BLaER1 treated with 17β-estradiol and CSF1 and Interleukin-3, amounts not matched to agents 10 nM and 100 nM (cell line): Measurements from ENCODE around the gene PHLPP2.

Source experiments
- H3K27ac ChIP-seq, 11 experiments: shearing (Covaris generic); formaldehyde crosslinking; 2 replicates each; pipeline ENCODE4 v1.8.1; 2022
- H3K27me3 ChIP-seq, 11 experiments: shearing (Covaris generic); formaldehyde crosslinking; 2 replicates each; pipeline ENCODE4 v1.8.1; 2022
- H3K36me3 ChIP-seq, 11 experiments: shearing (Covaris generic); formaldehyde crosslinking; 2 replicates each; pipeline ENCODE4 v1.8.1; 2022
- H3K4me1 ChIP-seq, 10 experiments: shearing (Covaris generic); formaldehyde crosslinking; 2 replicates each; pipeline ENCODE4 v1.8.1; 2022
- H3K4me2 ChIP-seq, 11 experiments: shearing (Covaris generic); formaldehyde crosslinking; 2 replicates each; pipeline ENCODE4 v1.8.1; 2022
- H3K4me3 ChIP-seq, 10 experiments: shearing (Covaris generic); formaldehyde crosslinking; 2 replicates each; pipeline ENCODE4 v1.8.1; 2022
- H3K9ac ChIP-seq, 11 experiments: shearing (Covaris generic); formaldehyde crosslinking; 2 replicates each; pipeline ENCODE4 v1.8.1; 2022
- H3K9me3 ChIP-seq, 11 experiments: shearing (Covaris generic); formaldehyde crosslinking; replicated peaks in 1 of 11; 2 replicates each; pipeline ENCODE4 v1.8.1; 2022
- H4K20me1 ChIP-seq, 11 experiments: shearing (Covaris generic); formaldehyde crosslinking; 2 replicates each; pipeline ENCODE4 v1.8.1; 2022
- Cebpa-rat ChIP-seq, 11 experiments: shearing (Covaris generic); IDR thresholded peaks; 2 replicates each; pipeline ENCODE4 v1.8.1; 2022

Gene PHLPP2, protein sequence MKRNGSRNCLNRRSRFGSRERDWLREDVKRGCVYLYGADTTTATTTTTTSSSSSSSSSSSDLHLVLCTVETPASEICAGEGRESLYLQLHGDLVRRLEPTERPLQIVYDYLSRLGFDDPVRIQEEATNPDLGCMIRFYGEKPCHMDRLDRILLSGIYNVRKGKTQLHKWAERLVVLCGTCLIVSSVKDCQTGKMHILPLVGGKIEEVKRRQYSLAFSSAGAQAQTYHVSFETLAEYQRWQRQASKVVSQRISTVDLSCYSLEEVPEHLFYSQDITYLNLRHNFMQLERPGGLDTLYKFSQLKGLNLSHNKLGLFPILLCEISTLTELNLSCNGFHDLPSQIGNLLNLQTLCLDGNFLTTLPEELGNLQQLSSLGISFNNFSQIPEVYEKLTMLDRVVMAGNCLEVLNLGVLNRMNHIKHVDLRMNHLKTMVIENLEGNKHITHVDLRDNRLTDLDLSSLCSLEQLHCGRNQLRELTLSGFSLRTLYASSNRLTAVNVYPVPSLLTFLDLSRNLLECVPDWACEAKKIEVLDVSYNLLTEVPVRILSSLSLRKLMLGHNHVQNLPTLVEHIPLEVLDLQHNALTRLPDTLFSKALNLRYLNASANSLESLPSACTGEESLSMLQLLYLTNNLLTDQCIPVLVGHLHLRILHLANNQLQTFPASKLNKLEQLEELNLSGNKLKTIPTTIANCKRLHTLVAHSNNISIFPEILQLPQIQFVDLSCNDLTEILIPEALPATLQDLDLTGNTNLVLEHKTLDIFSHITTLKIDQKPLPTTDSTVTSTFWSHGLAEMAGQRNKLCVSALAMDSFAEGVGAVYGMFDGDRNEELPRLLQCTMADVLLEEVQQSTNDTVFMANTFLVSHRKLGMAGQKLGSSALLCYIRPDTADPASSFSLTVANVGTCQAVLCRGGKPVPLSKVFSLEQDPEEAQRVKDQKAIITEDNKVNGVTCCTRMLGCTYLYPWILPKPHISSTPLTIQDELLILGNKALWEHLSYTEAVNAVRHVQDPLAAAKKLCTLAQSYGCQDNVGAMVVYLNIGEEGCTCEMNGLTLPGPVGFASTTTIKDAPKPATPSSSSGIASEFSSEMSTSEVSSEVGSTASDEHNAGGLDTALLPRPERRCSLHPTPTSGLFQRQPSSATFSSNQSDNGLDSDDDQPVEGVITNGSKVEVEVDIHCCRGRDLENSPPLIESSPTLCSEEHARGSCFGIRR (N-terminal part only)

DNA sequence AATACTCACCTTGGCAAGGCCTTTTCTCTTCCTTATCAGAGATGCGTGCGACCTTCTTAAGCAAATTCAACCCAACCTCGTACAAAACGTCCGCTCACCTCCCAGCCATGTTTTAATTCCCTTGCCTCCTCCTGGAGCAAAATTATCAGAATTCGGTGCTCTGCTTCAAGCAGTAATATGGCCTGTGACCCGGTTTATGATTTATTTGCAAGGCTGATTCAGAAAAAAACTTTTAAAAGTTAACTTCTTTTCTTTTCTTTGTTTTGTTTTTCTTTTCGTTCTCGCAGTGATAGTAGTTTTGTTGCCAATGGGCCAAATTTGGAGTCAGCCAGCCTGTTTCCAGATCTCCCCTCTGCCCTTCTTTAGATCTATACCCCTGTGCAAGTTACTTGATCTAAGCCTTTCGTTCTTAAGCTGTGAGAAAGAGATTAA is at the start of gene PHLPP2:
Gene PHLPP2, minus strand, starts transcription at position 382 of the 432 bp plus-strand sequence. CDS start 9,906 bp downstream, outside the sequence.
- Histone ChIP-seq H3K36me3 (peaks cover 0 to 5% (median 3%) of the 10 kb centered on the region in 11 experiments; a peak in 5 of 22 replicates), H3K4me2 (peak within 1 kb of the TSS; percentile 82 to 96 (median 89)), H4K20me1 (peaks cover 0 to 60% (median 30%) of the 10 kb centered on the region in 11 experiments; a peak in 18 of 22 replicates), H3K9ac (peak within 1 kb of the TSS; percentile 80 to 93 (median 86)), H3K4me3 (peak within 1 kb of the TSS; percentile 83 to 94 (median 88)), H3K27me3 (peaks cover 6 to 18% (median 17%) of the 10 kb centered on the region in 11 experiments; a peak in 21 of 22 replicates), H3K9me3 (no peaks in the 10 kb centered on the region), H3K4me1 (peaks cover 46 to 61% (median 52%) of the 10 kb centered on the region in 10 experiments), H3K27ac (peak within 1 kb of the TSS; percentile 54 to 86 (median 79); a peak in 21 of 22 replicates)
- TF ChIP-seq Cebpa-rat (IDR thresholded peaks at IDR 0.05) = no peak

DNA sequence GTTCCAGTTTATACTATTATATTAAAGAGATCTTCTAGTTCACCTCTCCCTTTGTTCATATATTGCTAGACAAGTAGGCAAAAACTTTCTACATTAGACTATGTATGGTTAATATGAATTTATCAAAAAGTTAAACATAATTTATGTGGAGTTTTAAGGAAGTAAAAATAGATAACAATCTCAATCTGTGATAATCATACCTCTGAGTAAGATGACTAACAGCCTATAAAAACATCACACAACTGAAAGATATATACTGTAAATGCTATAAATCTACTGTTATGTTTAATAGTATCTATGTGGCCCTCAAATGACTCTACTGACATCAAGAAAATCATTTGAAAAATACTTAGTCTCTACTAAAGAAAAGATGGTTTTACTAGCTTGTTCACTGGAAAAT is 47.1 kb upstream of the PHLPP2 start:
- Histone ChIP-seq H3K27me3 (no peaks in the 10 kb centered on the region), H3K4me2 (no peak overlapping the region), H3K4me3 (no peak overlapping the region), H3K36me3 (peaks cover 86 to 100% (median 97%) of the 10 kb centered on the region in 11 experiments), H3K4me1 (peaks cover 0 to 6% (median under 1%) of the 10 kb centered on the region in 10 experiments; a peak in 5 of 20 replicates), H3K9me3 (peaks cover 0 to 14% (median 7%) of the 10 kb centered on the region in 11 experiments; a peak in 9 of 22 replicates), H3K27ac (no peak overlapping the region), H4K20me1 (peaks cover 0 to 65% (median 12%) of the 10 kb centered on the region in 11 experiments; a peak in 12 of 22 replicates), H3K9ac (no peak overlapping the region)
- no peak for TF ChIP-seq Cebpa-rat (IDR thresholded peaks at IDR 0.05)

DNA sequence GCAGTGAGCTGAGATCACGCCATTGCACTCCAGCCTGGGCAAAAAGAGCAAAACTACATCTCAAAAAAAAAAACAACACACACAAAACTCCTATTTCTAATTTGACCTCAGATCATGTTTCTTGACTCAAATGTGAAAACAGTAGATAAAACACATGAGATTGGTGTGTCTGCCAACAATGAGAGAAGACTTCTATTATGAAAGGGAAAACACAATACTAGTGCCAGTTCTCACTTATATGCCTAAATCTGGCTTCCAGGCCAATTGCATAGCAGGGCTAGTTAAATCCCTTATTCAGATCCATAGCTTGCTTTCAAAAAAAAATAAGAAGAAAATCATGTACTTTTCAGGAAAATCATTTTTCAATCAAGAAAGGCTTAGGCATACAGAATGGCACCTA is 44.7 kb upstream of the PHLPP2 start:
- Histone ChIP-seq H3K9me3 (peaks cover 0 to 14% (median 7%) of the 10 kb centered on the region in 11 experiments; a peak in 9 of 22 replicates), H3K4me3 (no peak overlapping the region), H3K27me3 (no peaks in the 10 kb centered on the region), H3K4me1 (no peaks in the 10 kb centered on the region), H3K9ac (no peak overlapping the region), H3K36me3 (peaks cover 86 to 100% (median 98%) of the 10 kb centered on the region in 11 experiments), H4K20me1 (peaks cover 0 to 60% (median 0%) of the 10 kb centered on the region in 11 experiments; a peak in 7 of 22 replicates), H3K4me2 (no peak overlapping the region), H3K27ac (no peak overlapping the region)
- no peak for TF ChIP-seq Cebpa-rat (IDR thresholded peaks at IDR 0.05)

DNA sequence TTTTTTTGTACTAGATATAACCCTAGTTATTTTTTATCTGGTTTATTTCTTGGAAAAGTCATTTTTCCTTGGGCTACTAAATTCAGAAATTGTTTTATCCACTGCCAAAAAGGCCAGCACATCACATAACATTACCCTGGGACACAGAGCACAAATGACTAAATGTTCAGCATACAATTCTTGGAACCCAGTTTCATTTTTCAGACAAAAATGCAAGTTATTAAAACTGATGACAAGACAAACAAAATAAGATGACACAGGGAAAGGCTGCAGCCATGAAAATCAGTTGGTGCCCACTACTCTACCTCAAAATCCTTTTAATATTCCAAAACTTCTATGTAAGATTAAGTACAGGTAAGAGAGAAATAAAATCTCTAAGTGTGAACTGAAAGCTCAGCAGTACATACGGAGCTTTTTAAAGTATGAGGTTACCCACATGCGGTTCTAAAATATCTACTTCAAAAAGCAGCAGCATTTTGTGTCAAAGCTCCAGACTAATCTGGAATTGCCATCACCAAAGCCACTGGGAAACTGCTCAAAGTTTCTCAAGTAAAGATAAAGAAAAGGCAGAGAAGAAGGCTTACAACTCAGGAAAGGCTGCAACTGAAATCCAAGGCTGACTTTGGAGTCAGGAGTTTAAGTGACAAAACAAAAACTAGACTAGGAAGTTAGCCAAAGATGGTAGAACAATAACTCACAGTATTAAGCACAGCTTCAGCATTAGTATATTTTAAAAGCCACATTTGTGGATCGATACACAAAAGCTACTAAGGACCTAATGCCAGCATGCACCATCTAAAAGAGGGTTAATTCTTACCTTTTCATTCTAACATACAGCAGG is 42.8 kb upstream of the PHLPP2 start:
- no peak for TF ChIP-seq Cebpa-rat (IDR thresholded peaks at IDR 0.05)
- Histone ChIP-seq H3K9ac (no peak overlapping the region), H3K27me3 (no peaks in the 10 kb centered on the region), H3K27ac (no peak overlapping the region), H3K4me2 (no peak overlapping the region), H3K36me3 (peaks cover 86 to 100% (median 99%) of the 10 kb centered on the region in 11 experiments), H4K20me1 (peaks cover 0 to 52% (median 6%) of the 10 kb centered on the region in 11 experiments; a peak in 9 of 22 replicates), H3K9me3 (peaks cover 0 to 13% (median 7%) of the 10 kb centered on the region in 11 experiments; a peak in 9 of 22 replicates), H3K4me1 (no peaks in the 10 kb centered on the region), H3K4me3 (no peak overlapping the region)

DNA sequence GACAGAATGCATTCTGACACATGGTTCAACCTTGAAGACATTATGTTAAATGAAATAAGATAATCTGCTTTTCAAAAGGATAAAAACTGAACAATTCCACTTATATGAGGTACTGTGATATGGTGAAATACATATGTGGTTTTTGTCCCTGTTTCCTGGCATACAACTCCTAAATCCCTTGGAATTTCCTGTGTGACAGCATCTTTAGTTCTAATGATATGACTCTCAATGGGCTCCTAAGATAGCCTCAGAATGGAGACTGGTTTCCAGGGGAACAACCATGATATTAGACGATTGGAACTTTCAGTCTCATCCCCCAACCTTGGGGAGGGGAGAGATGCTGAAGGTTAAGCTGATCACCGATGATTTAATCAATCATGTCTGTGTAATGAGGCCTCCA is 37.7 kb upstream of the PHLPP2 start:
- H3K9ac ChIP-seq = no peak overlapping the region
- H4K20me1 ChIP-seq = peaks cover 0 to 23% (median 6%) of the 10 kb centered on the region in 11 experiments; a peak in 11 of 22 replicates
- no peaks in the 10 kb centered on the region for H3K9me3 ChIP-seq
- peaks cover 83 to 100% (median 99%) of the 10 kb centered on the region in 11 experiments for H3K36me3 ChIP-seq
- no peak for TF ChIP-seq Cebpa-rat (IDR thresholded peaks at IDR 0.05)
- no peaks in the 10 kb centered on the region for H3K27me3 ChIP-seq
- H3K4me2 ChIP-seq = no peak overlapping the region
- H3K4me3 ChIP-seq = no peak overlapping the region
- no peaks in the 10 kb centered on the region for H3K4me1 ChIP-seq
- H3K27ac ChIP-seq = no peak overlapping the region

DNA sequence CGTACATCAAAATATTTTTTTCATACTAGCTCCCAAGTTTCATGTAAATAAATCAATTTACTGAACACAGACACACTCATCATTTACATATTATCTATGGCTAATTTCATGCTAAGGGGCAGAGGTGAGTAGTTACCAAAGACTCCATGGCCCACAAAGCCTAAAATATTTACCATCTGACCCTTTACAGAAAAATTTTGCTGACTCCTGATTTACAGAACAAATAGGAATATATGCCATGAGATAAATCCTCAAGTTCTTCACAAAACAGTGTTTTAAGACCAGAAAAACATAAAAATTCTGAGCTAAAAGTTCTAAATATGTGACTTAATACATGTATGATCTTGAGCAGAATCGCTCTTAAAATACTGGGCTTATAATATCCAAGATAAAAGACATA is 36.6 kb upstream of the PHLPP2 start:
- no peak overlapping the region for H3K4me3 ChIP-seq
- H3K4me2 ChIP-seq = no peak overlapping the region
- H3K9me3 ChIP-seq = no peaks in the 10 kb centered on the region
- no peaks in the 10 kb centered on the region for H3K27me3 ChIP-seq
- H3K36me3 ChIP-seq = peaks cover 91 to 100% (median 99%) of the 10 kb centered on the region in 11 experiments
- H3K4me1 ChIP-seq = no peaks in the 10 kb centered on the region
- no peak for TF ChIP-seq Cebpa-rat (IDR thresholded peaks at IDR 0.05)
- H3K27ac ChIP-seq = no peak overlapping the region
- H3K9ac ChIP-seq = no peak overlapping the region
- H4K20me1 ChIP-seq = peaks cover 0 to 18% (median 6%) of the 10 kb centered on the region in 11 experiments; a peak in 11 of 22 replicates

DNA sequence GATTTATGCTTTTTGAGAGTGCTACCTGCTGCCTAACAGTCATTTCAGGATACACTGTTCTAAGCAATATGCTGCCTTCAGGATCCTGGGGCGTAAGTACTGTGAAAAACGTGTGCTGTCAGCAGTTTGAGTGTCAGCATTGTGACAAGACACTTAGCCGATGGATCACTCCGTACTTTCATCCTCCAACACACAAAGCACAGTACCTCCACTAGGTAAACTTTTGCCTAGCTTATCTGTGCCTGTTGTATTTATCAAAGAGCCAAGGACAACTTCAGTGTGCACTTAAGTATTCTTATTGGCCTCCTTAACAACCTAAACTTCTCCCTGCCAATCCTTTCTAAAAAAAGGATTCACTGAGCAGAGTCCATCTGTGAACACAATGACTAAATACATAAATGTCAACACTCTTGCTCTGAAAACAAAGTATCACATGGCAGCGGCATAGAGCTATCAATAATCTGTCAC is 33.8 kb upstream of the PHLPP2 start:
- Histone ChIP-seq H3K27ac (no peak overlapping the region), H3K4me3 (no peak overlapping the region), H3K36me3 (peaks cover 97 to 100% (median 100%) of the 10 kb centered on the region in 11 experiments), H3K4me2 (no peak overlapping the region), H3K9ac (no peak overlapping the region), H4K20me1 (peaks cover 0 to 25% (median 6%) of the 10 kb centered on the region in 11 experiments; a peak in 10 of 22 replicates), H3K9me3 (no peaks in the 10 kb centered on the region), H3K4me1 (no peaks in the 10 kb centered on the region), H3K27me3 (no peaks in the 10 kb centered on the region)
- TF ChIP-seq Cebpa-rat (IDR thresholded peaks at IDR 0.05) = no peak
